K562 (cell line): ENCODE data around the gene VPS9D1. TPM values are rescaled to one million over a fixed set of nuclear protein-coding genes. Genes with fewer than 3 reads are reported as not detected.

Experiments used
- ASH1L ChIP-seq: fragments of 450-650 bp; IDR thresholded peaks from 2 replicates; pipeline ENCODE4 v1.6.1; 2018; ENCODE audit warnings: borderline replicate concordance, mild to moderate bottlenecking, low read depth; ENCODE audit not compliant: partially characterized antibody
- MEF2A ChIP-seq: IDR thresholded peaks from 2 replicates; pipeline ENCODE4 v1.6.1; 2011; ENCODE audit warnings: low read depth, mild to moderate bottlenecking, low read length, moderate library complexity; ENCODE audit not compliant: control insufficient read depth
- MEF2D ChIP-seq: conservative IDR thresholded peaks from 2 replicates; pipeline ENCODE4 v1.6.1; 2016; ENCODE audit warnings: low read depth, missing genetic modification characterization, missing compliant biosample characterization
- NCOA2 ChIP-seq, 2 experiments: fragments of 450-650 bp; IDR thresholded peaks; 2 replicates each; pipeline ENCODE4 v1.6.1; 2018; ENCODE audit warnings: mild to moderate bottlenecking in 2 of 2, moderate library complexity in 1 of 2; ENCODE audit not compliant: partially characterized antibody in 2 of 2
- NFE2 ChIP-seq: IDR thresholded peaks from 2 replicates; pipeline ENCODE4 v1.6.1; 2014; ENCODE audit warnings: antibody characterized with exemption, low read depth
- PCBP1 ChIP-seq: fragments of 200-400 bp; formaldehyde crosslinking; IDR thresholded peaks from 2 replicates; pipeline ENCODE4 v1.6.1; 2018; ENCODE audit warnings: mild to moderate bottlenecking, low read depth, low read length; ENCODE audit not compliant: poor library complexity, severe bottlenecking
- RFX5 ChIP-seq: IDR thresholded peaks from 2 replicates; pipeline ENCODE4 v1.6.1; 2011; ENCODE audit warnings: low read depth, mild to moderate bottlenecking, improper control_type of control experiment, low read length
- SRF ChIP-seq, 2 experiments: fragments of 250-450, 450-650 bp in 1 of 2; sonication (Bioruptor Pico) in 1 of 2; sonication (generic) in 1 of 2; formaldehyde crosslinking; IDR thresholded peaks; 2 replicates each; pipeline versions ENCODE4 v1.5.0 to v1.5.1; 2020 to 2022; ENCODE audit warnings: mild to moderate bottlenecking in 1 of 2, missing genetic modification reagents in 1 of 2
- SRSF1 ChIP-seq: fragments of 200-400 bp; formaldehyde crosslinking; IDR thresholded peaks from 2 replicates; pipeline ENCODE4 v1.6.1; 2017; ENCODE audit warnings: mild to moderate bottlenecking, low read depth, low read length, moderate library complexity
- TBP ChIP-seq: optimal IDR thresholded peaks from 2 replicates; pipeline ENCODE3; 2011; ENCODE audit warnings: low read depth, low read length, improper control_type of control experiment
- TEAD2 ChIP-seq: fragments of 450-650 bp; IDR thresholded peaks from 2 replicates; pipeline ENCODE4 v1.6.1; 2016; ENCODE audit warnings: missing genetic modification characterization, control low read depth, missing compliant biosample characterization
- ZNF165 ChIP-seq: fragments of 250-450 bp; sonication (Bioruptor Pico); IDR thresholded peaks from 2 replicates; pipeline ENCODE4 v1.4.0; 2020; ENCODE audit warnings: borderline replicate concordance
- ZNF384 ChIP-seq: IDR thresholded peaks from 2 replicates; pipeline ENCODE4 v1.6.1; 2012; ENCODE audit warnings: low read depth, low read length, improper control_type of control experiment
- polyA plus RNA-seq, 8 experiments: library from polyadenylated mRNA; depleted of rRNA in 4 of 8; stranded (reverse) in 5 of 8; unstranded in 3 of 8; fragments of >200 nt; fragmentation: Nextera tagmentation in 2 of 8; fragmentation: Illumina TruSeq in 1 of 8; extraction: Ambion mirVana in 2 of 8; extraction: Trizol in 1 of 8; gene quantifications; 2 replicates each; pipeline versions ENCODE4 v1.2.1 to v1.2.3, GENCODE V29; 2011 to 2014; ENCODE audit warnings: inconsistent platforms in 1 of 8, missing spikeins in 1 of 8
- total RNA-seq, 7 experiments: library from RNA; depleted of rRNA in 6 of 7; stranded (reverse); fragments of >200 nt in 6 of 7; fragmentation: Illumina TruSeq in 2 of 7; extraction: Trizol in 2 of 7; gene quantifications; 2 replicates each; pipeline versions ENCODE4 v1.2.1 to v1.2.3, GENCODE V29; 2011 to 2021; ENCODE audit warnings: low replicate concordance in 1 of 7
- TF ChIP-seq, protein P1 (sequence below): fragments of 450-650 bp; IDR thresholded peaks from 2 replicates; pipeline ENCODE4 v1.6.1; 2014; ENCODE audit warnings: low read depth, mild to moderate bottlenecking, moderate library complexity, borderline replicate concordance
- TF ChIP-seq, protein P2 (sequence below): IDR thresholded peaks from 2 replicates; pipeline ENCODE4 v1.6.1; 2011; ENCODE audit warnings: borderline replicate concordance, low read depth, mild to moderate bottlenecking, moderate library complexity, low read length; ENCODE audit not compliant: insufficient read depth, poor library complexity, severe bottlenecking
- TF ChIP-seq, protein P3 (sequence below): fragments of 150-350 bp; IDR thresholded peaks from 2 replicates; pipeline ENCODE4 v1.6.1; 2014; ENCODE audit warnings: low read depth, mild to moderate bottlenecking, low read length, borderline replicate concordance
- TF ChIP-seq, protein P4 (sequence below): fragments of 250-450 bp; sonication (Bioruptor Pico); IDR thresholded peaks from 2 replicates; pipeline ENCODE4 v1.9.0; 2021; ENCODE audit warnings: mild to moderate bottlenecking
- TF ChIP-seq, protein P5 (sequence below), 2 experiments: fragments of 450-650 bp; IDR thresholded peaks; 2 replicates each; pipeline ENCODE4 v1.6.1; 2016

Gene VPS9D1
- total and polyA plus RNA-seq, 9 of the 15 experiments (the other 6 are each of a cell fraction or from before 2014, with no cell fraction given): 0.33 to 3.1 (median 1.1) TPM

DNA sequence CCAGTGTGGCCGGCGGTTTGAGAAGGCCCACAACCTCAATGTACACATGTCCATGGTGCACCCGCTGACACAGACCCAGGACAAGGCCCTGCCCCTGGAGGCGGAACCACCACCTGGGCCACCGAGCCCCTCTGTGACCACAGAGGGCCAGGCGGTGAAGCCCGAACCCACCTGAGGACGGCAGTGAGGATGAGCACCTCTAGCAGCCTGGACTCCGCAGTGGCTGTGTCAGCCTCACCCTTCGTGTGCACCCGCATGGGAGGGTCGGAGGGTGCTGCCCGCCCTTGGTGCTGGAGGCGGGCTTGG lies 17.3 kb upstream of the VPS9D1 start (continued):
- TF ChIP-seq, protein P1, sequence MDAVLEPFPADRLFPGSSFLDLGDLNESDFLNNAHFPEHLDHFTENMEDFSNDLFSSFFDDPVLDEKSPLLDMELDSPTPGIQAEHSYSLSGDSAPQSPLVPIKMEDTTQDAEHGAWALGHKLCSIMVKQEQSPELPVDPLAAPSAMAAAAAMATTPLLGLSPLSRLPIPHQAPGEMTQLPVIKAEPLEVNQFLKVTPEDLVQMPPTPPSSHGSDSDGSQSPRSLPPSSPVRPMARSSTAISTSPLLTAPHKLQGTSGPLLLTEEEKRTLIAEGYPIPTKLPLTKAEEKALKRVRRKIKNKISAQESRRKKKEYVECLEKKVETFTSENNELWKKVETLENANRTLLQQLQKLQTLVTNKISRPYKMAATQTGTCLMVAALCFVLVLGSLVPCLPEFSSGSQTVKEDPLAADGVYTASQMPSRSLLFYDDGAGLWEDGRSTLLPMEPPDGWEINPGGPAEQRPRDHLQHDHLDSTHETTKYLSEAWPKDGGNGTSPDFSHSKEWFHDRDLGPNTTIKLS: no peak
- TF ChIP-seq, protein P2, sequence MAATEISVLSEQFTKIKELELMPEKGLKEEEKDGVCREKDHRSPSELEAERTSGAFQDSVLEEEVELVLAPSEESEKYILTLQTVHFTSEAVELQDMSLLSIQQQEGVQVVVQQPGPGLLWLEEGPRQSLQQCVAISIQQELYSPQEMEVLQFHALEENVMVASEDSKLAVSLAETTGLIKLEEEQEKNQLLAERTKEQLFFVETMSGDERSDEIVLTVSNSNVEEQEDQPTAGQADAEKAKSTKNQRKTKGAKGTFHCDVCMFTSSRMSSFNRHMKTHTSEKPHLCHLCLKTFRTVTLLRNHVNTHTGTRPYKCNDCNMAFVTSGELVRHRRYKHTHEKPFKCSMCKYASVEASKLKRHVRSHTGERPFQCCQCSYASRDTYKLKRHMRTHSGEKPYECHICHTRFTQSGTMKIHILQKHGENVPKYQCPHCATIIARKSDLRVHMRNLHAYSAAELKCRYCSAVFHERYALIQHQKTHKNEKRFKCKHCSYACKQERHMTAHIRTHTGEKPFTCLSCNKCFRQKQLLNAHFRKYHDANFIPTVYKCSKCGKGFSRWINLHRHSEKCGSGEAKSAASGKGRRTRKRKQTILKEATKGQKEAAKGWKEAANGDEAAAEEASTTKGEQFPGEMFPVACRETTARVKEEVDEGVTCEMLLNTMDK: no peak
- TF ChIP-seq, protein P3, sequence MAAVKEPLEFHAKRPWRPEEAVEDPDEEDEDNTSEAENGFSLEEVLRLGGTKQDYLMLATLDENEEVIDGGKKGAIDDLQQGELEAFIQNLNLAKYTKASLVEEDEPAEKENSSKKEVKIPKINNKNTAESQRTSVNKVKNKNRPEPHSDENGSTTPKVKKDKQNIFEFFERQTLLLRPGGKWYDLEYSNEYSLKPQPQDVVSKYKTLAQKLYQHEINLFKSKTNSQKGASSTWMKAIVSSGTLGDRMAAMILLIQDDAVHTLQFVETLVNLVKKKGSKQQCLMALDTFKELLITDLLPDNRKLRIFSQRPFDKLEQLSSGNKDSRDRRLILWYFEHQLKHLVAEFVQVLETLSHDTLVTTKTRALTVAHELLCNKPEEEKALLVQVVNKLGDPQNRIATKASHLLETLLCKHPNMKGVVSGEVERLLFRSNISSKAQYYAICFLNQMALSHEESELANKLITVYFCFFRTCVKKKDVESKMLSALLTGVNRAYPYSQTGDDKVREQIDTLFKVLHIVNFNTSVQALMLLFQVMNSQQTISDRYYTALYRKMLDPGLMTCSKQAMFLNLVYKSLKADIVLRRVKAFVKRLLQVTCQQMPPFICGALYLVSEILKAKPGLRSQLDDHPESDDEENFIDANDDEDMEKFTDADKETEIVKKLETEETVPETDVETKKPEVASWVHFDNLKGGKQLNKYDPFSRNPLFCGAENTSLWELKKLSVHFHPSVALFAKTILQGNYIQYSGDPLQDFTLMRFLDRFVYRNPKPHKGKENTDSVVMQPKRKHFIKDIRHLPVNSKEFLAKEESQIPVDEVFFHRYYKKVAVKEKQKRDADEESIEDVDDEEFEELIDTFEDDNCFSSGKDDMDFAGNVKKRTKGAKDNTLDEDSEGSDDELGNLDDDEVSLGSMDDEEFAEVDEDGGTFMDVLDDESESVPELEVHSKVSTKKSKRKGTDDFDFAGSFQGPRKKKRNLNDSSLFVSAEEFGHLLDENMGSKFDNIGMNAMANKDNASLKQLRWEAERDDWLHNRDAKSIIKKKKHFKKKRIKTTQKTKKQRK: no peak
- TF ChIP-seq SRF (CRISPR knock-in tag; IDR thresholded peaks at IDR 0.05) (no peak), MEF2D (no peak), NCOA2 (IDR thresholded peaks at IDR 0.05; ENCODE audit: partially characterized antibody in 2 of 2) (no peak), PCBP1 (no peak), ASH1L (no peak), RFX5 (no peak), SRSF1 (no peak), ZNF165 (CRISPR knock-in tag) (no peak), TEAD2 (tag) (no peak), ZNF384 (no peak), MEF2A (no peak), NFE2 (no peak), TBP (no peak)
- TF ChIP-seq, protein P4, sequence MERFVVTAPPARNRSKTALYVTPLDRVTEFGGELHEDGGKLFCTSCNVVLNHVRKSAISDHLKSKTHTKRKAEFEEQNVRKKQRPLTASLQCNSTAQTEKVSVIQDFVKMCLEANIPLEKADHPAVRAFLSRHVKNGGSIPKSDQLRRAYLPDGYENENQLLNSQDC (CRISPR knock-in tag): no peak
- TF ChIP-seq, protein P5, sequence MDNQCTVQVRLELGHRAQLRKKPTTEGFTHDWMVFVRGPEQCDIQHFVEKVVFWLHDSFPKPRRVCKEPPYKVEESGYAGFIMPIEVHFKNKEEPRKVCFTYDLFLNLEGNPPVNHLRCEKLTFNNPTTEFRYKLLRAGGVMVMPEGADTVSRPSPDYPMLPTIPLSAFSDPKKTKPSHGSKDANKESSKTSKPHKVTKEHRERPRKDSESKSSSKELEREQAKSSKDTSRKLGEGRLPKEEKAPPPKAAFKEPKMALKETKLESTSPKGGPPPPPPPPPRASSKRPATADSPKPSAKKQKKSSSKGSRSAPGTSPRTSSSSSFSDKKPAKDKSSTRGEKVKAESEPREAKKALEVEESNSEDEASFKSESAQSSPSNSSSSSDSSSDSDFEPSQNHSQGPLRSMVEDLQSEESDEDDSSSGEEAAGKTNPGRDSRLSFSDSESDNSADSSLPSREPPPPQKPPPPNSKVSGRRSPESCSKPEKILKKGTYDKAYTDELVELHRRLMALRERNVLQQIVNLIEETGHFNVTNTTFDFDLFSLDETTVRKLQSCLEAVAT (IDR thresholded peaks at IDR 0.05): no peak
